GM18907 (cell line): ENCODE data around the gene APRT.
"Not testable (repeated sequence)": the region's sequence is repeated elsewhere in the genome, so short reads cannot be mapped to it uniquely, and the experiment has no call there.

Experiments
- ATAC-seq: cut with Tn5 transposase; IDR thresholded peaks from one replicate; pipeline ENCODE4 v1.9.1; 2021; ENCODE audit warnings: mild to moderate bottlenecking, moderate library complexity; ENCODE audit not compliant: unreplicated experiment

The APRT gene

DNA sequence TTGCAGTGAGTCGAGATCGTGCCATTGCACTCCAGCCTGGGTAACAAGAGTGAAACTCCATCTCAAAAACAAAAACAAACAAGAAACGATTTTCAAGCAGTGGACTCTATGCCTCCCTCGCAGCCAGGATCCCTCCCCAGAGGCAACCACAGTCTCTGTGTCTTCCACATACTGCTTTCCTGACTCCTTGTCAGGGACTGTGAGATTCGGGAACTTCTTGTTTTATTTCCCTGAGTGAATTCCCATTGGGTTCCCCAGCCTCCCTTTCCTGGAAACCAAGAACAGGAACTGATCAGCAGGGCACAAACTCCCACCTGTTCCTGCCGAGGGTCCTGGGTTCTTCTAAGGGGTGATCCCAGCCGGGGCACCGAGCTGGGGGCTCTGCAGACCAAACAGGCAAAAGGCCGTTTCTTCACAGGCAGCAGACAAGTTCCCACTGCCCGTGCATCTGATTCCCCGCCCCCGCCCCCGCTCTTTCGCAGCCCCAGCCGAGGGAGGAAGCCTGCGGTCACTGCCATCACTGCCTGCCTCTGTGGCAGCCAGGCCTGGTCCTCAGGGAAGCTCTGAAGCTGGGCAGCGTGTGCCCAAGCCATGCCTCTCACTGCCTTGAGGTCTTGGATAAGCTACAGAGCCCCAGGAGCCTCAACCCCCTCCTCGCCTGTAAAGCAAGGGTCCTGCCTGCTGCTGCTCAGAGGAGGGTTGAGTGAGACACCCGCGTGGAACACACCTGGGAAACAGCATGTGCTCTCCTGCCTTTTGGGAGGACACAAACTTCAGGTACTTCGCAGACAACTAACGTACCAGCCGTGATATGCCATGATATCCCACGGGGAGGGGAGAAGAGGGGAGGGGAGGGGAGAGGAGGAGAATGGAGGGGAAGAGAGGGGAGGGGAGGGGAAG is 21.2 kb downstream of the APRT start:
- ATAC-seq: no peak

DNA sequence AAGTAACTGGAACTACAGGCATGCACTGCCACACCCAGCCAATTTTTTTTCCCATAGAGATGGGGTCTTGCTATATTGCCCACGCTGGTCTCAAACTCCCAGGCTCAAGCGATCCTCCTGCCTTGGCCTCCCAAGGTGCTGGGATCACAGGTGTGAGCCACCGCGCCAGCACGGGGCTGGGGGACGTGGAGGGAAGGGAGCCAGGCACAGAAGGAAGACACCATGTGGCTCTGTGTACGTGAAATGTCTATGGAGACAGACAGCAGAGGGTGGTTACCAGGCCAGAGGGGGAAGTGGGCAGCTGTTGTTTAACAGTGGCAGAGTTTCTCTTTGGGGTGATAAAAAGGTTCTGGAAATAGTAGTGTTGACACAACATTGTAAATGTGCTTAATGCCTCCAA is 22.1 kb downstream of the APRT start:
- no peak for ATAC-seq

DNA sequence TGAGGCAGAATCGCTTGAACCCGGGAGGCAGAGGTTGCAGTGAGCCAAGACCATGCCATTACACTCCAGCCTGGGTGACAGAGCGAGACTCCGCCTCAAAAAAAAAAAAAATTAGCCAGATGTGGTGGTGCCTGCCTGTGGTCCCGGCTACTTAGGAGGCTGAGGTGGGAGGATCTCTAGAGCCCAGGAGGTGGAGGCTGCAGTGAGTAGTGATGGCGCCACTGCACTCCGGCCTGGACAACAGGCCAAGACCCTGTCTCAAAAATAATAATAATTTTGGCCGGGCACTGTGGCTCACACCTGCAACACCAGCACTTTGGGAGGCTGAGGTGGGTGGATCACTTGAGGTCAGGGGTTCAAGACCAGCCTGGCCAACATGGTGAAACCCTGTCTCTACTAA is 23.0 kb downstream of the APRT start:
- ATAC-seq: not testable (repeated sequence)

DNA sequence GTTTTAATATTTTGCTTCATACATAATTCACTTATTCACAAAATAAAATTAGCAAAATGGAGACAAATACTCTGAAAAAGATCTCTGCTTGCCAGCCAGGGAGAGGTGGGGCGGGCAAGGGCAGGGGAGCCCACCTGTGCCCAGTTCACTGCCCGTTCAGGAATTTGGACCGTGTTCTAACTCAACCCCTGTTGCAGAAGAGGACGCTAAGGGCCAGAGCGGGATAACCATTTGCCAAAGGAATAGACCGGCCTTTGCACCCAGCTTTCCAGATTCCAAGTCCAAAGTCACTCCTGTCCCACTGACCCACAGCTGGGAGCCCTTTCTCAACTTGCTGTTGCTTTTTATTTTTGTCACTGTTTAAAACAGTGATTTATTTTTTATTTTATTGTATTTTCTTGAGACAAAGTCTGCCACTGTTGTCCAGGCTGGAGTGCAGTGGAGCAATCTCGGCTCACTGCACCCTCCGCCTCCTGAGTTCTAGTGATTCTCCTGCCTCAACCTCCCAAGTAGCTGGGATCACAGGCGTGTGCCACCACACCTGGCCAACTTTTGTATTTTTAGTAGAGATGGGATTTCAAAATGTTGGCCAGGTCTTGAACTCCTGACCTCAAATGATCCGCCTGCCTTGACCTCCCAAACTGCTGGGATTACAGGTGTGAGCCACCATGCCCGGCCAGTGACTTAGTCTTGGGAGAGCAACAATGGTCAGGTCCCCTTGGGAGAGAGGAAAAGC is 24.0 kb downstream of the APRT start:
- ATAC-seq: no peak

DNA sequence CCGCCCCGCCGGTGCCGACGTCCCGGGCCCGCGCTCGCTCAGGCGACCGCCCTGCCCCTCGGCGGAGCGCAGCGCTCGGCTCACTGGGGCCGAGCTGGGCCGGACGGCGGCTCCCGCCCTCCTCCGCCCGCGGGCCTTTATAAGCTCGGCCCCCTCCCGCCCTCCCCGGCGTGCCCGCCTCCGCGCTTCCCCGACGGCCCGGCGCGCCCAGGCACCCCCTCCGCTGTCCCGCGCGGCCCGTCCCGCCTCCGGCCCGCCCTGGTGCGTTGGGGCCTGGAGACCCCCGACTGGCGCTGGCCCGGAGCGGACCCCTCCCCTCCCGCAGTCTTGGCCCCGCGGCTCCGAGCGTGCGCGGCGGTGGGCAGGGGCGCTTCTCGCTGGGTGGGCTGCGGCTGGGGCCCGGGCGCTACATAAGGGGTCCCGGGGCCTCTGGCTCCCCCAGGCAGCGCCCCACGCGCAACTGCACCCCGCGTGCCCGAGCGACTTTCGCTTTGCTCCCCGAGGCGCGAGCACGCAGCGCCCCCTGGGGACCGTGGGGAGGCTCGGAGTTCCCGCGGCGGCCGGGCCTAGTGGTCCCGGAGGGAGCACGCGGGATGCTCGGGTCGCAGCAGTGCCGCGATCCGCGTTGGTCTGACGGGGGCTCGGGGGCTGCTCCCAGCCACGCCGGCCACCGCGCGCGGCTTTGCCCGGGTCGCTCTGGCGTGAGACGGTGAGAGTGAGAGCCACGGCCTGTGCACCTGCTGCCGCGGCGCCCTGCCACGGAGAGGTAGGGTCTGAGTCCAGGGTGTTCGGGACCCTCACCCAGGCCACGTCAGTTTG is 26.4 kb downstream of the APRT start, which contains the start of gene PIEZO1:
Gene PIEZO1 (minus strand): TSS at position 115 of the 819 bp plus-strand sequence. CDS start 256 bp downstream, outside the sequence.
- ATAC-seq: peak; percentile 33

DNA sequence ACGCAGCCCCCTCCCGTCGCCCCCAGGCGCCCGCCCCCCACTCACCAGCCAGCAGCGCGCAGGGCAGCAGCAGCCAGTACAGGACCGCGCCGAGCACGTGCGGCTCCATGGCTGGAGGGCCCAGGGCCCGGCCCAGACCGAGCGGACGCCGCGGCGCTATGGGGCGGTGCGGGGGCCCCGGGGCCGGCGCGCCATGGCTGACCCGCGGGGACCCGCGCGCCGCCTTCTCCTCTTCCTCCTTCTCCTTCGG is 26.9 kb downstream of the APRT start:
- ATAC-seq: peak; percentile 12

DNA sequence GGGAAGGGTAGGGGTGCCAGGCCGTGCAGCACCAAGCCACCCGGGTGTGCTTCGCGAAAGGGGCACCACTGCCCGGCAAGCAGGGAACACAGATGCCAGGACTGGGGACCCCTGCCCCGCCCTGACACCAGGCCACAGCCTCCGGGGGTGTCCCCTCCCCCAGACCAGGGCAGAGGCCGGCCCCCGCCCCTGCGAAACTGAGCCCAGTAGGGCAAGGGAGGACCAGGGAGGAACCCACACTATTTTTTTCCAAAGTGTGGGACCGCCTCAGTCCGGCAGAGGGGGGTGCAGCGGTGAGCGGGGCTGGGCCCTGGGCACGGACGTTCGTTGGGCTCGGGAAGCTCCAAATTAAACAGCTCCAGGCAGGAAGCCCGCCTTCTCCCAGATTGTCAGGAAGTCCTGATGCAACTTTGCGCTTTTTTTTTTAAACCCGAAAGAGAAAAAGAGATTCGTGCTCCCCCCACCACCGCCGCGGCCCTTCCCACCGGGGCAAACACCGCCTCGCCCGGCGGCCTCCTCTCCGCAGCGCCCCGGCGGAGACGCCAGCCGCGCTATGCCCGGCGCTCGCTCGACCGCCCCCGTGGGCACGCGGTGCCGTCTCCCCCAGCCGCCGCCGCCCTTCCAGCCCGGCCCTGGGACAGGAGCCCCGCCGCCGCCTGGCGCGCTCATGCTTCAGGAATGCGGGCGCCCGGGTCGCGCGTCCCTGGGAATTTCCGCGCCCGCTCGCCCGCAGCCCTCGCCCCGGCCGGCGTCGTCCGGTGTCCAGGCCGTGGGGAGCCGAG is 27.5 kb downstream of the APRT start:
- peak; percentile 20 for ATAC-seq

DNA sequence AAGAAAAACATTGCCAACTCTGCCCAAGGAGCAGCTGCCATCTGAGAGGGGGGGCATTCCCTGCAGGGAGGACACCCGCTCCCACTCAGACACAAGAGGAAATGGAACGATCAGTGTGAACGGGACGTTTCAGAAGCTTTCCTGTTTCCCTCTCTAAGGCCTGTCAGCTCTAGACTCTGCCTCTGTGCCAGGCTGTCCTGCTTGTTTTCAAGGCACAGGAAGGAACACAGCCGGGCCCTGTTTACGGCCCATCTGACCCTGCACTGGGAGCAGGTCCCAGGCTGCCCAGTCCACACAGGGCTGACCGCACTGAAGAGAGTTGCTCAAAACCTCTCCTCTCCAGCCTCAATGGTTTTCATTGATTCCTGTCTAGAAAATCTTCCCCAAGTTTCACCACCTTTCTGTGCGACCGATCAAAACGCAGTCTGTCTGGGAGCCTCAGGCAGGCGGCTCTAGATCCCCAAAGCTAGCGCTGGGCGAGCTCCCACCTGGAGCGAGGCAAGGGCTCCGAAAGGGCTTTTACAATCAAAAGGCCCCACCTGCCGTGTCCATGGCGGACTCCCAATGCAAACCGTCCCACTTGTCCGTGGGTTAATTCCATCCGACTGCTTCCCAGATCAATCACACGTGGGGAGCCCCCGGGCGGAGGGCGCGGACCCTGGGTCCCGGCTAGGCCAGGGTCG is 28.2 kb downstream of the APRT start:
- peak; percentile 3 for ATAC-seq

DNA sequence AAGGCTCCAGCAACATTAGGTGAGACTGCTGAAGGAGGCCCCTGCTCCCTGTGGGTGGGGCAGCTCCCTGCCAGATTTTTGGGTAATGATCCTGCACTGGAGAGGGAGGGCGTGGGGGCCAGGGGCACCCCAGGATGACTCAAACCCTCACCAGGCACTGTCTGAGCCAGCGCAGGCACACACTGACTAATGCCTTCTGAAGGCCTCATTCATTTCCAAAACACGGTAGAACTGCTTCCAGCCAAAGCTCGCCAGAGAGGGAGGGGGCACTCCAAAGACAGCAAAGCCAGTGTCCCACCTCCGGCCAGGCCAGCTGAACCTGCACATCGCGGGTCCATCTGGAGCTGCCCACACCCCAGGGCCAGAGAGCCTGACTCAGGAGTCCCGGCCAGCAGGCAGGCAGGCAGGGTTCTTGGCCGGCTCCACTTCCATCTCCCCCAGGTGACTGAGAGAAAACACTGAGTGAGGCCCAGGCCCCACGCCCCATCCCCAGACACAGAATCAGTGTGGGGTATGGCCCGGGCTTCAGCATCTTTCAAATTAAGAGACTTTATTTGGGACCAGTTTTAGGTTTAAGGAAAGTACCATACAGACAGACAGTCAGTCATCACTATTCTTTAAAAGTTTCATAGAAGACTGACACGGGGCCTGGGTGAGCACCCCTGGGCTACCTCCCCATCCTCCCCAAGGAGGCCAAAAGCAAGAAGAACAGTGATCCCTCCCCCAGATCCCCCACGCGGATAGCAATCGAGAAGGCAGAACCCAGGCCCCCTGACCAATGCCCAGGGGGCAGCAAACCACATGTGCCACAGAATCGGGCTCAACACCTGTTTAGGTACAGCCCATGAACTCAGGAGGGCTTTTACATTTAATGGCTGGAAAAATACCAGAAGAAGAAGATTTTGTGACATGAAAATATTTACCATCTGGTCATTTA is 29.0 kb downstream of the APRT start:
- ATAC-seq: no peak

DNA sequence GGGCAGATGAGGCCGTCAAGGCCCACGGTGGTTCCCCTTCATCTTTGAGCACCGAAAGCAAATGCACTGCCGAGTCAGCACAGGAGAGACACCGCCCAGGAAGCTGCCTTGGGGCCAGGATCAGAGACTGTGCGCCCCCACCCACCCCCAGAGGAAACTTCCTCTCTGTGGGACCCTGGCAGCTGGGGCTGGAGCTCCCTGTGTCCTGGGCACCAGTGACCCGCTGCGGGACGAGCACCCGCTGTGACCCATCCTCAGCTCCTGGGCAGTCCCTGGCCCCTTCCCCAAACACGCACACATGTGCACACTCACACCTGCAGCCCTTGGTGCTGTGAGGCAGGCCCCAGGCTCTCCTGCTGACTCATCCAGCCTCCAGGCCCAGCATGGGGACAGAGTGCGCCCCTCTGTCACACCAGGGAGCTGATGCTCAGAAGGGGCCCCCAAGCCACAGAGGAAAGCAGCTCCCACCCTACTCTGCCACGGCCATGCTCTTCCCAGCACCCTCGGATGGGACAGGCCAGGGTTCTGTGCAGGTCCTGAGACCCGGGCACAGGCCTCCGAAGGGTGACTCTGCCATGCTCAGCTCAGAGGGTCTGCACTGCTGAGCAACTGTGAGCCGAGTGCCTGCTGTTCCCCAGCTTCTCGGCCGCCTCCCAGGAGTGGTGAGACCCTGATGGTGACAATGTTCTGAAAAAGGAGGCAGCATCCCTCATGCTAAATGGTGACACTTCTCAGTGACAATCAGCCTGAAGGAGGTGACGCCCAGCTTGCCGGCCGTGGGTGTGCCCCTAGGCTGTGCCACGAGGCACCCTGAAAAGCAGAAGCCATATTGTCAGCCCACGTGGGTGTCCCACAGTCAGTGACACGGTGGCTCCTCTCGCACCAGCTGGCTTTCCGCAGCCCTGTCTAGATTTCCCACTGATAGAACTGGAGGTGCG is 30.3 kb downstream of the APRT start:
- peak; percentile 24 for ATAC-seq

DNA sequence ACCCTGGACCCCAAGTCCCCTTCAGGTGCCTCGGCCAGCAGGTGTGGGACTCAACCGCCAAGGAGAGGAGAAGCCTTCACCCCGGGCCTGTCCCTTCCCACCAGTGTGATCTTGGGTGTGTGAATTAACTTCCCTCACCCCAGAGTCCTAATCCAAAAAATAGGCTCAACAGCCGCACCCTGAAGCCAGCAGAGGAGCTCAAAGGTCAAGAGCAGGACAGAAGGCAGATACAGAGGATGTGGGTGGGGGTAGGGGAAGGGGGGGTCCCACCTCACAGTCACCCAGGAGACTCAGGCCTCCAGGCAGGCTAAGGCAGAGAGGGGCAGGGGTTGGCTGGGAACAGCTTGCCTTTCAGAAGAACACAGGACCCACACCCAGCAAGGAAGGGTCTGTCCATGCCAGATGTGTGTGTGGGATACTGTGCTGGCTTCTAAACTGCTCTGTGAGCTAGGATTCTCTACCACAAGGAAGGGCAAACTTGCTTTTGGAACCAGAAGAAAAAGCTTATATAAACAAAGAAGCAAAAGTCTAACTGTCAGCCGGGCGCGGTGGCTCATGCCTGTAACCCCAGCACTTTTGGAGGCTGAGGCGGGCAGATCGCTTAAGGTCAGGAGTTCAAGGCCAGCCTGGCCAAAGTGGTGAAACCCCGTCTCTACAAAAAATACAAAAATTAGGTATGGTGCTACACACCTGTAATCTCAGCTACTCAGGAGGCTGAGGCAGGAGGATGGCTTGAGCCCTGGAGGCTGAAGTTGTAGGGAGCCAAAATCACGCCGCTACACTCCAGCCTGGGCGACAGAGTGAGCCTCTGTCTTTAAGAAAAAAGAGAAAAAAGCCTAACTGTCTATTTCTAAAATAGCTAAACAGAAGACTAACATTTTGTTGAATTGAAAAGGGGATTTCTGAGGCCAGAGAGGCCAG is 31.3 kb downstream of the APRT start:
- no peak for ATAC-seq

DNA sequence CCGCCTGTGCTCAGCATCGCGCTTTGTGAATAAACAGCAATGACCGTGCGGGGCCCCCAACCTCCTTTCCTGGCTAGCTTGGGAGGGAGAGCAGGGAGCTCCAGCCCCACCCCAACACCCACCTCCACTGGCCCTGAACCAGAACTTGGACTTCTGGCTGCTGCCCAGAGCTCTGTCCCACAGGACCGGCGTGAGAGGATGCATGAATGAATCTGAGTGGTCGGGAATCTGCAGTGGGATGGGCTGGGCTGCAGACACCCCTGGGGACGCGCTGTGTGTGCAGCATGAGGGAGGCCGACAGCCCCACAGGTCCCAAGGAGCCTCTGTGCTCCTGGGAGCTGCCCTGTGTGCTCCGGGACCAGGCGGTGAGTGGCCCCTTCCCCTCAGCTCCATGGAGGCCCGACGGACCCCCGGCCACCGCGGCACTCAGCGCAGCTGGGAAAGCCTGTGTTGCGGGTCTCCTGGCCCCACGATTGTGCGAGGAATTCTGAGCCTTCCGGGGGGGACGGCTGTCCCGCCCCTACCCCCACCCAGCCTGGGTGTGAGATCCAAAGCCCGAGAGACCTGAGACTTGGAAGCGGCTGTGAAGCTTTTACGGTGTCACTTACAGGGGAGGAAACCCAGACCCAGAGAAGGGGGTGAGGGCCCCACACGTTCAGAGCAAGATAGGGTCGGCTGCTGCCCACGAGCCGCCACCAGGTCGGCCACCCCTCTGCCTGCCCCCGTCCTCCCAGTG is 32.2 kb downstream of the APRT start:
- no peak for ATAC-seq

DNA sequence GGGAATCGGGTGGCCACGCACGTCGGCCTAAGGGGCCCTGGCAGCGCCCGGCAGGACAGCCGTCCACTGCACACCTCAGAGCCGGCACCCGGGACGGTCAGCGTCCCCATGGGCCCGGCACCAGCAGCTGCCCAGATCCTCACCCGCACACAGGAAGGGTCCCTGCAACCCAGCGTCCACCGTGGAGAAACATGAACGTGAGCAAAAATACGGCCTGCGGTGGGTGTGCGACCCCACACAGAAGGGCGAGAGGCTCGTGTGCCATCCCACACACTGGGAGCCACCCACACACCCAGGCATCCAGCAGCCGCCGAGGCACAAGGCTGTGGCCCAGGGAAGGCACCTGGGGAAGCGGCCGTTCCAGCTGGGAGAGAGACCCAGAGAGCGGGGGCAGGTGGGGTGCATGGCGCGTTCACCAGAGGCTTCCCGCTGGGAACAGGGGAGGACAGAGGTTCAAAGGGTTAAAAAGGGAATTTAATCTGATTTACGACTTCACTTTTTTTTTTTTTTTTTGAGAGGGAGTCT is 33.1 kb downstream of the APRT start:
- ATAC-seq: no peak

DNA sequence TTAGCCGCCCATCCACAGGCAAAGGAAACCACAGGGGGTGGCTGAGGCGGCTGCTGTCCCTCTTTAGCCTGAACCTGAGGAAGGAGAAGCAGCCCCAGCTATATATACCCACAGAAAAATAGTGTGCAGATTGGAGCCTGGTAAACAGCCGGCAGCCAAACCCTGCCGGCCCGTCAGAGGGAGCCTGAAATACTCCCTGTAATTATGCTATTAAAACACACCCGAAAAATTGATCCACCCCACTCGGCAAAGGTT is 33.5 kb downstream of the APRT start:
- ATAC-seq: no peak

DNA sequence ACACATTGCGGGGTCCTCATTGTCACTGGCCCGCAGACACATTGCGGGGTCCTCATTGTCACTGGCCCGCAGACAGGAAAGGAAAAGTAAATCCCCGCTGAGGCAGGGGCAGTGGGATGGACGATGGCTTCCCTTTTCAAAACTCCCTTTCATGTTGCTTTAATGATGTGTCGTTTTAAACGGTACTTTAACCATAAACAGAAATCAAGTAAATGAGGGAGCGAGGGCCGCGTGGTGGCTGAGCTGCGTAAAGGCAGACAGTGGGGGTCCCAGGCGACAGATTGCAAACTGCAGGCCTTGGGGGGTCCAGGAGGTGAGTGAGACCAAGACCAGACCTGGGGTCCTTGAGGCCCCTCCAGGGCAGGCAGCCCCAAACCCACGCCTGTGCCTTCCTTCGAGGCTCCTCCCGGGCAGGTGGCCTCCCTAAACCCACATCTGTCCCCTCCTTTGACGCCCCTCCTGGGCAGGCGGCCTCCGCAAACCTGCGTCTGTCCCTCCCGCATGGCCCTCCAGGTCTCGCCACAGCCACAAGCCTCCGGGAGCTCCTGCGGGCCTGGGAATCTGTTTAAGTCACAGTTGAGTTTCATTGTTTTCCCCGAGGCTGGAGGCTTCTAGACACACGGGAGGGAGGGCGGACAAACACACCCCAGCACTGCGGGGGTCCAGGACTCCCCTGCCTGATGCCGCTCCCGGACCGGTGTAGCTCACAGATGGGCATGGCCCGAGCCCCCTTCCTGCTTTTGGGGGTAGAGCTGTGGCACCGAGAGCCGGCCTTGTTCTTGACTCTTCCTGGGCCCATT is 34.1 kb downstream of the APRT start:
- no peak for ATAC-seq
